ENCODE measurements around the gene PRR13.

PRR13 gene

GRCh38 chr12:53489242-53489864, 47.8 kb downstream of the PRR13 start:
- no peak for DNase-seq (ENCODE audit: low read depth)
- H3K4me3 ChIP-seq (ENCODE audit: control insufficient read depth, low read depth, low read length) = no peak overlapping the region
- no peak for TF ChIP-seq CTCF (conservative IDR thresholded peaks at IDR 0.05; ENCODE audit: control insufficient read depth, insufficient read depth, low read depth, low read length)

- peak overlapping the region; percentile 54 for H3K4me3 ChIP-seq (ENCODE audit: control insufficient read depth, low read depth, low read length)
- no peak for DNase-seq (ENCODE audit: low read depth)
- TF ChIP-seq CTCF (conservative IDR thresholded peaks at IDR 0.05; ENCODE audit: control insufficient read depth, insufficient read depth, low read depth, low read length) = no peak
These were observed 50.7 kb downstream of the PRR13 start for GRCh38 chr12:53492188-53492587.

- peak overlapping the region; percentile 54 for H3K4me3 ChIP-seq (ENCODE audit: control insufficient read depth, low read depth, low read length)
- DNase-seq (ENCODE audit: low read depth) = peak; percentile 75
- TF ChIP-seq CTCF (conservative IDR thresholded peaks at IDR 0.05; ENCODE audit: control insufficient read depth, insufficient read depth, low read depth, low read length) = no peak
These were observed 51.5 kb downstream of the PRR13 start for GRCh38 chr12:53492830-53493609.

- no peak for DNase-seq (ENCODE audit: low read depth)
- peak overlapping the region; percentile 54 for H3K4me3 ChIP-seq (ENCODE audit: control insufficient read depth, low read depth, low read length)
- TF ChIP-seq CTCF (conservative IDR thresholded peaks at IDR 0.05; ENCODE audit: control insufficient read depth, insufficient read depth, low read depth, low read length) = no peak
These were observed 52.3 kb downstream of the PRR13 start for GRCh38 chr12:53493610-53494391.

Measured in fibroblast of mammary gland (primary cell).